ENCODE data around the gene SMDT1.
"Not testable (repeated sequence)": the region's sequence is repeated elsewhere in the genome, so short reads cannot be mapped to it uniquely, and the experiment has no call there.

Gene SMDT1

DNA sequence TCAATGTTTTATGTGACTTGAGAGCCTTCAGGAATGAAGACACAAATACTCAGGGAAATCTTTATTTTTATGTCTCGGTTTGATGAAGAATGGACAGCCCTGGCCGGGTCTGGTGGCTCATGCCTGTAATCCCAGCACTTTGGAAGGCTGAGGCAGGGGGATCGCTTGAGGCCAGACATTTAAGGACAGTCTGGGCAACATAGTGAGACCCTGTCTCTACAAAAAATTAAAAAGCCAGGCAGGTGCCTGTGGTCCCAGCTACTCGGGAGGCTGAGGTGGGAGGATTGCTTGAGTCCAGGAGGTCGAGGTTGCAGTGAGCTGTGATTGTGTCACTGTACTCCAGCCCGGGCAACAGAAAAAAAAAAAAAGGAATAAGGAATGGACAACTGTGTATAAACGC, 8.0 kb upstream of the SMDT1 start:
- not testable (repeated sequence) for DNase-seq

DNA sequence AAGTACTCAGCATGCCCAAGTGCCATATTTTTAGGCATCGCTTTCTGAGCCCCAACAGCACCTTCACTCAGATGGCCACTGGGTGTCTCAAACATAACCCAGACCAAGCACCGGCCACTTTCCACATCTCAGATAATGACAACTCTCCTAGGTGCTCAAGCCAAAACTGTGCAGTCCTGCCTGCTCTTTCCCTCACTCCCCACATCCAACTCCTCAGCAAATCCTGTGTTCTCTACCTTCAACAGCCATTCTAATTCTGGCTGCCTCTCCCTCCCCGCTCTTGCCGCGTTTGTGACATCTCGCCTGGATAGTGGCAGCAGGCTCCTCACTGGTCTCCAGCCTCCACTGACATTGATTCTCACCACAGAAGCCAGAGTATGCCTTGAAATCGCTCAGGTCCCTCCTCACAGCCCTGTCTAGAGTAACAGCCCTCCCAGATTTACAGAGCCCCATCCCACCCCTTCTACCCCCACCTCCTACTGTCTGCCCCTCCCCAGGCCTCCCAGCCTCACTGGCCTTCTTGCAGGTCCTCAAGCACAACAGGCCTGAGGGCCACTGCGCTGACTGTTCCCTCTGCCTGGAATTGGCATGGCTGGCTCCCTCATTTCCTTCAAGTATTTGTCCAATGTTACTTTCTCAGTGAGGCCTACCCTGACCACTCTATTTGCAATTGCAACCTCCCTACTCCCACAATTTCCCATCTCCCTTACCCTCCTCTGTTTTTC, 6.7 kb upstream of the SMDT1 start:
- no peak for DNase-seq

DNA sequence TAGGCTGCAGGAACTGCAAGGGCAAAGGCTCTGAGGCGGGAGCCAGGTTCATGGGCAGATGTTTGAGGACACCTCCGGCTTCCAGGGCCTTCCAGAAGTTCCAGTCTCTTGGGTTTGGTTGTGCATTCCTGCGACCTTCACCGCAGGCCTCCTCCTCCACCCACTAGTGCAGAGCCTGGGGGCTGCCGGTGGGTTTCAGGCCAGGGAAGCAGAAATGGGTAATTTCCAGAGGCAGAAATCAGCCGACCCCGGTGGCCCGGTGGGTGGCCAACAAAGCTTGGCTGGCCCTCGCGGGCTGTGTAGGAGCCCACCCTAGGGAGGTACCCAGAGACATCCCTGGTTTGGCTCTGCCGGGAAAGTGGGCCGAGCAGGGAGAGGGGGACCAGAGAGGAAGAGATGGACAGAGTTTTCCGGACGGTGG, 5.9 kb upstream of the SMDT1 start:
- no peak for DNase-seq

DNA sequence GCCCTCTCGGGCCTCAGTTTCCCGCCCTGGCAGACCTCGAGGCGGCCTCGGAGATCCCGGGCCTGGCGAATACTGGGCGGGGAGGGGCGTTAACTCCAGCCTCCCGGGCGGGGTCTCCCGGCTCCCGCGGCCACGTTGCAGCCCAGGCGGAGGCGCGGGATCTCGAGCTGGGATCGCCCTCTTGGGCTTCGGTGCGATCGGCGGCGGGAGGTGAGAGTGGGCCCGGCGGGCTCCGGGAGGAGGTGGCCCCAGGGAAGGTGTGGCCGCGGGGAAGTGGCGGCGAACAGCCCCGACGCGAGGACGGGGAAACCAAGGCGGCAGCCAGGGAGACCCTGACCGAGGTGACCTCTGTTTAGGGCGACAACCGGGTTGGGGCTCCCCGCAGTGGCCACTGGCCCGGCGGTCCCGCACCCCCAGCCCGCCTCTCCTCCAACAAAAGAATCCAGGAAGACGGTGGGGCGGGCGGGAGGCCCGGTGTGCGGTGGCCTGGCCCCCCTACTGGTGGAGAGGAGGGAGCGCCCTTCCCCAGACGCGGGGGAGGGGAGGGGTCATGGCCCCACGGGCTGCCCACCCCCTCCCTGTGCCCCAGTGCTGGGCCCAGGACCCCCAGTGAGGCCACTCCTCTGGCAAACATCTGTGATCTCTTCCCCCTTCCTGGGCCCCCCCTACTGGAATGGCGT, 5.2 kb upstream of the SMDT1 start, which contains the start of gene PHETA2:
PHETA2 (plus strand) TSS at position 117 of the 680 bp plus-strand sequence. CDS start 3,046 bp downstream, outside the sequence.
- DNase-seq = peak; percentile 43

DNA sequence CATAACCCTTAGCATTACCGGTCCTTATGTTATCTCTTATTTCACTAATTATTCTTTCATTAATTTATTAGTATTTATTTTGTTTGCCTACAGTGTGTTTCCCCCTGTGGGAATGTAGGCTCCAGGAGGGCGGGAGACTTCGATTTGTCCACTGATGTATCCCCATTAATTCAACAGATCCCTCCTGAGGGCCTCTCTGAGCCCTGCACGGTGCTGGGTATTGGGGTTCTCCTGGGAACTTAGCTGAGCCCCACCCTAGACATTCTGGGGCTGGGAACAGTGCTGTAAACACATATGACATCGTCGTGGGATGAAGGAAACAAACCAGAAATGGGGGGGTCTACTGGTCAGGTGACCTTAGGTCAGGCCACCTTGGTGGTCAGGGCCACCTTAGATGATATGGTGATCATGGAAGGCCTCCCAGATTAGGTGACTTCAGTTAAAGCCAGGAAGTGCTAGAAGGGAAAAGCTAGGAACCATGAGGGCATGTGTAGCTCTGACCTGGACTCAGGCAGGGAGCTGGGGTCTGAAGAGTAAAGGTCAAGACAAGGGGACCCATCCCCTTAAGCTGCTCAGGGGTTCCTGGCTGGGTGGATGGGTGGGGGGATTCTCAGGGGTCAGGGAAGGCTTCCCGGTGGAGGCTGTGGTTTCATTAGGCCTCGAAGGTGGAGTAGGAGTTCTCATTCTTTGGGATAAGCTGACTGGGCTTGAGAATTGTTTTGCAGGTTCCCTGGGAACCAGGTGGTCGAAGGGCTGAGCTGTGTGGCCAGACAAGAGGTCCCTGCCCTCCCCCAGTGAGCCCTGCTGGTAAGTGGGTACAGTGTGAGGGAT, 4.4 kb upstream of the SMDT1 start:
- no peak for DNase-seq

DNA sequence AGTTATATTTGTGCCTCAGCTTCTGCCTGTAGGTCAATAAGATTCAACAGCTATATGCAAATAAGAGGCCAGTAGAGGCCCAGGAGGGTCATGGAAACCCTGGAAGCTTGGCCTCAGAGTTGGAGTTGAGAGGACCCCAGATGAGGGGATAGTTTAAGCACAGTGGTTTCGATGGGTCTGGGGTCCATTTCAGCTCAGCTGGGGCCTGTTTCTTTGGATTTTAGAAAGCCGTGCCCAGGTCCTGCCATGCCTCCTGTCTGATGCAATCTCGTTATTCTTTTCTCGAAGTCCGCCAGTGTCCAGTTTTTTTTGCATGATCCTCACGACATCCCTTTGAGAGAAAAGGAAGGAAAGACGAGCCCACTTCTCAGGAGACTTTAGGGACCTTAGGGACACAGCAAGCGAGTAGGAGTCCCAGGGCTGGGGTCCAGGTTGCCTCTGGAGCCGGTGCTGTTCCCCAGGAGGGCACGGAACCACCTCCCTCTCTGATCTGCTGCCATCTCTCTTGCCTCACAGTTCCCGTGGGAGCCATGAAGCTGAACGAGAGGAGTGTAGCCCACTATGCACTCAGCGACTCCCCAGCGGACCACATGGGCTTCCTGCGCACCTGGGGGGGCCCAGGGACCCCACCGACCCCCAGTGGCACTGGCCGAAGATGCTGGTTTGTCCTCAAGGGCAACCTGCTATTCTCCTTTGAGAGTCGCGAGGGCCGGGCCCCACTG, 2.6 kb upstream of the SMDT1 start:
- no peak for DNase-seq

DNA sequence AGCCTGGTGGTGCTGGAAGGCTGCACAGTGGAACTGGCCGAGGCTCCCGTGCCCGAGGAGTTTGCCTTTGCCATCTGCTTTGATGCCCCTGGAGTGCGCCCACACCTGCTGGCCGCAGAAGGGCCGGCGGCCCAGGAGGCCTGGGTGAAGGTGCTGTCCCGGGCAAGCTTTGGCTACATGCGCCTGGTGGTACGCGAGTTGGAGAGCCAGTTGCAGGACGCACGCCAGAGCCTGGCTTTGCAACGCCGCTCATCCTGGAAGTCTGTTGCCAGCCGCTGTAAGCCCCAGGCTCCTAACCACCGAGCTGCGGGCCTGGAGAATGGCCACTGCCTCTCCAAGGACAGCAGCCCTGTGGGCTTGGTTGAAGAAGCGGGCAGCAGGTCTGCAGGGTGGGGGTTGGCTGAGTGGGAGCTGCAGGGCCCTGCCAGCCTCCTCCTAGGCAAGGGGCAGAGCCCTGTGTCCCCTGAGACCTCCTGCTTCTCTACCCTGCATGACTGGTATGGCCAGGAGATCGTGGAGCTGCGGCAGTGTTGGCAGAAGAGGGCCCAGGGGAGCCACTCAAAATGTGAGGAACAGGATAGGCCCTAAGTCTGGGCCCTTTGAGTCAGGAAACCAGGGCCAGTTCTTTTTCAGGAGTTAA, 1.9 kb upstream of the SMDT1 start:
- no peak for DNase-seq

DNA sequence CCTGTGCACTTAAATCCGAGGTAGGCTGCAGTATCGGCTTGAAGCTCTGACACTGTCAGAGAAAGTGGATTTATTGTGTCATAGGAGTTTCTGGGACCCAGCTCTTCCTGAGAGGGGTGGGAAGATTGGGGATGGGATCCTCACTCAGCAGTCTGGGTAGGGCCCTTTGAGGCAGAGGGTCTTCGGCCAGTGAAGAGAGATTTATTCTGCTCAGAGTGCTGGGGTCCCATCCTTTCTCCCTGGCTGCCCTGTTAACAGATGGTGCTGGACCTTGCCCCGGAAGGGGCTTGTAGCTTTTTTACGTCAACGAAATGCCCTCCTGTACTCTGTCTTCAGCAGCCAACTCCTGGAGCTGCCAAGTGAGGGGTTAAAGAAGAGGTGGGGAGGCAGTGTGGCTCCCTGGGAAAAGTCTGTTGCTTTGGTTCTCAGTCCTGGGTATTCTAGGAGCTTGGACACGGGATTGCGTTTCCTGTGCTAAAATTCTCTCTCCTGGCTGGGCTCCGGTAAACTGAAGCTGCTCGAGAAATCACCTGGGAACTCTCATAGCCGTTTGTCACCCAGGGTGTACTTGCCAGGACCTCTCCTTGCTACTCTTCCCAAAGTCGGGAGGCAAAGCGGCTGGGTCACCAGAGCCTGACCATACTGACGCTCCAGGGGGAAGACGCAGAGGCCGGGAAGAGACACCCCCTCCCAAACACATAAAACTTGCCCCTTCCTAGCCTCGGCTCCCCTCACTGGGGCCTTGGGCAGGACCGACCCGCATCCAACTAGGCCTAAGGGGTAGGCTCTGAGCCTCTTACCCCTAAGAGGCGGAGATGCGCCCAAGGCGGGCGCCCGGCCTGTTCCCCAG, 806 bp upstream of the SMDT1 start:
- DNase-seq = no peak

DNA sequence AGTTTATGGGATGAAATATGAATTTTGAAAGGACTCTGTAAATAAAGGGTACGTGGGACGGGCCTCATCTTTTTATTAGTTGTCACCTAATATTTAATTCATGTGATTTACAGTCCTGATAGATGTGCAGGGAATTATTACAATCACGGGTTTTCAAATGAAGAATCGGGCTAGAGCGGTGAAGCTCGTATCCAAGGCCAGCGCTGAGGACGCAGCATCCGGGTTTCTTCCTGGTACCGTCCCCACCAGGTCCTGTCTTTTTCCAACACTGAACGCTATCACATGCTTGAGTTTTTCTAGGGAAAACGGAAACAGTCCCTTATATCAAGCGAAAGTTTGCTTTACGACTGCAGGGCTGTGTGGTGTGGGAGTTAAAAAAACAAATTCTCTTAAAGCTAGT, 787 bp downstream of the SMDT1 start:
- peak; percentile 18 for DNase-seq

DNA sequence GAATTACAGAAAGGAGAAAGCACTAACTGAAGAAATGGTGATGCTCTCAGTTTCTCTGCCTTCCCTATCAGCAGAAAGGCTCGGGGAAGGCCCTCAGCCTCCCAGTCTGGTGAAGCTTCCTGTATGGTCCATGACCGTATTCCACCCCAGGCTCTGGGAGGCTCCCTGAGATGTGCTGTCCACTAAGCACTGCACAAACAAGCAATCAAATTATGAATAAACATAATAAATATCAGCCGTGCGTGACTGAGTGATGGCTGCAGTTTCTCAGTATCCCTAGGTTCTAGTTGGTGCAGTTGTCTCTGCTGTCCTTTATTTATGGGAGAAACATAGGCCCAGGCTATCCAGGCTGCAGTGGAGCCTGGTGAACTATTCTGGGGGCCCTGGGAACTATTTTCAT, 3.6 kb downstream of the SMDT1 start:
- no peak for DNase-seq

DNA sequence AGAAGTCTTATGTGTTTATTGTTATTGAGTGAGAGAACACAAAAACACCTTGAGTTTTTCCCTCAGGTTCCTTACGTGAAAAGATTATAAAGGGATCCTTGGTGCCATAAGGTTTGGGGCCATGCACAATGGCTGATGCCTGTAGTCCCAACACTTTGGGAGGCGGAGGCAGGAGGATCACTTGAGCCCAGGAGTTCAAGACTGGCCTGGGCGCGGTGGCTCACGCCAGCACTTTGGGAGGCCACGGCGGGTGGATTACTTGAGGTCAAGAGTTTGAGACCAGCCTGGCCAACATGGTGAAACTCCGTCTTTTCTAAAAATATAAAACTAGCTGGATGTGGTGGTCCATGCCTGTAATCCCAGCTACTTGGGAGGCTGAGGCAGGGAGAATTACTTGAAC, 5.4 kb downstream of the SMDT1 start:
- no peak for DNase-seq

DNA sequence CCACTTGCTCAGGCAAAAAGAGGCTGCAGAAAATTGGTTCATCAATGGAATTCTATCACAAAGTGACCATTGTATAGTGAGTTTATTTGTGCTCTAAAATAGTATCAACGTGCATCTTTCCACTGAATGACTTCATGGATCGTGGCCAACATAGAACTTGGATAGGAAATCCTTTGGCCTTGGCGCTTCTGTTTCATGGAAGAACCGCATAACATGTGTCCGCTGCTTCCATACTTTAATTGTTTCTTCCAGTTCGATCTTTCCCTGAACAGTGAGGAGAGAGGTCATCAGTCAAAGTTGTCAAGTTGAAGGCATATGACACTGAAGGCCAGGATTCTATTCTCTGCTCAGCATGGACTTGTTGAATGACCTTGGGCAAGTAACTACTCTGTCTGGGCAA, 6.6 kb downstream of the SMDT1 start:
- no peak for DNase-seq

DNA sequence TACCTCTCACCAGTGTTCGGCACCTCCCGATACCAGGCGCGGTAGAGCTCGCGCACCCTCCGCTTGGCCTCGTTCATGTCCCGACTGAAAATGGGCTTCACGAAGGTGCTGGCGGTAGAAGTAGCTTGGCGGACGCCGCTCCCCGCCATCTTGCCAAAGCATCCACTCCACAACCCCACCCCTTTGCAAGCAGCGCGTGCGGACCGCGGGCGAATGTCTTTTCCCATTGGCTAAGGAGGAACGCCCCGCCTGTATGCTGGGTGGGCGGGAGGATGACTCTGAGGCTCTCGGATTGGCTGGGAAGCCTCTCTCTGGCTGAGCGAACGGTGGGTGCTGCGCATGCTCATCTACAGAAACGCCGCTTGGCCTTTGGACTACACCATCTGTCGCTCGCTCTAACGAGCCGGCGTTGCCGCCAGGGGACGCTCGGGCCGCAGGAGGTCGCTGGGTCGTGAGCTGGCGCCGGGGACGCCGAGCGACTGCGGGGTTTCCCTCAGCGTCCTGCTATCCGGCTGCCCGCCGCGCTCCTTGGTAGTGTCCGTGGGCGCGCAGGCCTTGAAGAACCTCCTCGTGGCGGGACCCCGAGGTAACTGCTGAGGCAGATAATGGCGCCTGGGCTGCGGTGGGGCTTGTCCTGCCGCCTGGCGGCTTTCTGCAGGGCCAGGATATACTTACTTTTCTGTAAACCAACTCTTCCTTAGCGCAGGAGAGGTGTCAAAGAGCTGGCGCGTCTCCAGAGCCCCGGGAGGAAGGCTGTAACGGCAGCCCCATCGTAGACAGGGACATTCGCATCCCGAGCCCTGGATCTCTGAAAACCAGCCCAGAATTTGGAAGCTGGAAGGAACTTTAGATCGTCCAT, 11.3 kb downstream of the SMDT1 start, which contains the start of gene NDUFA6:
NDUFA6 (minus strand) TSS at position 177 of the 859 bp plus-strand sequence; CDS start at position 149, 28 bp downstream.
- peak; percentile 100 for DNase-seq

DNA sequence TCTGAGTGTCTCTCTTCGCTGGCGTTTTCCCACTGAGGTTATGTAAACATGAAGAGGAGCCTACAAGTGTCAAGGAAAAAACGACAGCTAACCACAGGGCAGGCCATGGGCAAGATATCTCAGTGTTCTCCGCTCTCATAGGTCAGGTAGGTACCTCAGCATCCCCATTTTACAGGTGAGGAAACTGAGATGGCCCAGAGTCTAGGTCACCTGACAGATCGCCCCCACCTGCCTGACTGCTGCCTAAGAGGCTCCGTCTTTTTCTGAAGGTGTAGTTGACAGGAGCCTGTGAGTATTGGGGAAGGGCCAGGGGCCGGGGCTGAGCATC, 11.9 kb downstream of the SMDT1 start:
- DNase-seq = no peak

DNA sequence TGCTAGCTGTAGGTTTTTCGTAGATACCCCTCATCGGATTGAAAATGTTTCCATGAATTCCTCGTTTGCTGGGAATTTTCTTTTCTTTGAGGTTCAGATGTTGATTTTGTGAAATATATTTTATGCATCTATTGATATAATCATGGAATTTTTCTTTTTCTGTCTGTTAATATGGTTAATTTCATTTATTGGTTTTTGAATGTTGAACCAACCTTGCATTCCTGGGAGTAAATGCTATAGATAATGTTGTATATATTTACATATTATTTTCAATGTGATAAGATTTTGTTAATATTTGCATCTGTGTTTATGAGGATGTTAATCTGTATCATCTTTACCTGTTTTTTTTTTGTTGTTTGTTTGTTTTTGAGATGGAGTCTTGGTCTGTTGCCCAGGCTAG, 21.7 kb downstream of the SMDT1 start:
- no peak for DNase-seq

DNA sequence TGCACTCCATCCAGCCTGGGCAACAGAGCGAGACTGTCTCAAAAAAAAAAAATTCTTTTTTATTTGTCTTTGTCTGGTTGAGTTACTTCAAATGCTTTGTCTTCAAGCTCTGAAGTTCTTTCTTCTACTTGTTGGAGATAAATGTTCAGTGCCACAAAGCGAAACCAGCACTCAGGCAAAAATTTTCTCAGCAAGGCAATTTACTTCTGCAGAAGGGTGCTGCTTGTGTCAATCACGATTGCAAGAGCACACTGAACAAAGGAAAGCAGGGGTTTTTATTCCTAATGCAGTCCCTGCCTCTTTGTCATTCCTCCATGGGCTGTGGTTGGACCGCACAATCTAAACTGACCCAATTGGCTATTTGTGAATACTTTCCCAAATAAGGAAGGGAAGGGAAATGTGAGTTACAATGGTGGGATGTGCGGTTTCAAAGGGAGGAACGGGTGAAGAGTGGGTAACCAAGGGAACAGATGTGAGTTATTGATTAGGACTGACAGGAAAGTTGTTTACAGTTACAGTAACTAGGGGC, 24.9 kb downstream of the SMDT1 start:
- DNase-seq = not testable (repeated sequence)

DNA sequence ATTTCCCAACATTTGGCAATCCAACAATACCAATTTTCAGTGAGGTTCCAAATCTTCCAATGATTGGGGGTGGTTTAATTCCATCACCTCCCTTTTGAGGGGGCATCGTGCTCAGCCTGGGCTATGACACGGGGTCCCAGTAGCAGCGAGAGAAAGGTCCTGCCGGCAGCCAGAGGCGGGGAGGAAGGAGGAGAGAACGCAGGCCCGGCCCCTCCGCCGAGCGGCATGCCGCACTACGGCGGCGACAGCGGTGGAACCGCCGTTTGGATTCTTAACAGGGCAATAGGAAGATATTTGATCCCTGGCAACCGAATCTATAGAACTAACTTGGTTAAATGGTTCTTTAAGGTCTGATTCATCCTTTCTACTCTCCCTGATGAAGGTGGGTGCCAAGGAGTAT, 29.3 kb downstream of the SMDT1 start:
- DNase-seq = no peak

DNA sequence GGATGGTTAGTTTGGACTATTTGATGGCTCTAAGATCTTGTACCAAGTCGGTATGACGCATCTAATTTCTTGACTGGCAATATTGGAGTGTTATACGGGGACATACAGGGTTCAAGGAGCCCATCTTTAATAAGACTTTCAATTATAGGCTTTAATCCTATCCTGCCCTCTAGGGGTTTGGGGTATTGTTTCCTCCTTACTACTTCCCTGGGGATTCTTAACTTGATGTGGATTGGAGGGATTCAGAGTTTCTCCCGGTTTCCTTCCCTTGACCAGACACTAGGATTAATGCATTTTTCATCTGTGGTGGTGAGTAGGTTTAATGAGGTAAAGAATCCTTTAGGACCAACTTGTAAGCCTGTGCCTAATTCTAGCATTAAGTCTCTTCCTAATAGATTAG, 32.3 kb downstream of the SMDT1 start:
- DNase-seq = no peak

DNA sequence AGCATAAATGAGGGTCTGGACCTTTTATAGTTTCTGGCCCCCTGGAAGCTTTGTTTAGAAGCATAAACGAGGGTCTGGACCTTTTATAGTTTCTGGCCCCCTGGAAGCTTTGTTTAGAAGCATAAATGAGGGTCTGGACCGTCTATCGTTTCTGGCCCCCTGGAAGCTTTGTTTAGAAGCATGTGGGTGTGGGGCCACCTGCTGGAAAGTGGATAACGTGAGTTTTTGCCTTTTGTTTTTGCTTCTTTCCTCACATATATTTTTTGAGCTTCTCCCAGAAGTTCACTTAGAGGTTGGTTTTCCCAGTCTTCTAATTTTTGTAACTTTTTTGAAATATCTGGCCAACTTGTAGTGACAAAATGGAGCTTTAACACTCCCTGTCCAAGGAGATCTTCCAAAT, 33.3 kb downstream of the SMDT1 start:
- not testable (repeated sequence) for DNase-seq

DNA sequence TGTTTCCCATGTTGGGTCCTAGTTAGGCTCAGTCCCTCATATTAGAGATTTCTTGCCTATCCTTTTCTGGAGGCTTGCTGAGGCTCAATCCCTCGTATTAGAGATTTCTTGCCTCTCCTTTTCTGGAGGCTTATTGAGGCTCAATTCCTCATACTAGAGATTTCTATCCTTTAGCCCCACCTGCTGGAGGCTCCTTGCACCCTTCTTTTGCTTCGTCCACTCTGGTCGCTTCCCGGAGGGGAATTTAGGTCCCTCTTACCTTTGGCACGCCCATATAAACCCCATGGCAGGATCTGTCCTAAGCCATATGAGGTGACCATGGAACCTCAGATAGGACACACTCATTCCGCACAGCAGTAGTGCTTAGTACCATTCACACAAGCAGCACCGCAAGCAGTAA, 35.2 kb downstream of the SMDT1 start:
- DNase-seq = no peak
